ENCODE measurements around the gene PRDM2.

- no peak for TF ChIP-seq FOXK2 (IDR thresholded peaks at IDR 0.05)
- TF ChIP-seq BHLHE40 (IDR thresholded peaks at IDR 0.05; ENCODE audit: borderline replicate concordance) = no peak
- TF ChIP-seq SUZ12 (IDR thresholded peaks at IDR 0.05) = no peak
- no peak for TF ChIP-seq FOXA1 (IDR thresholded peaks at IDR 0.05)
- no peak for TF ChIP-seq ELF4 (IDR thresholded peaks at IDR 0.05)
- no peak for TF ChIP-seq SP1 (IDR thresholded peaks at IDR 0.05)
- no peak for TF ChIP-seq PKNOX1 (IDR thresholded peaks at IDR 0.05)
Observed at GRCh38 chr1:13826591-13826990, 126.6 kb downstream of the PRDM2 start.
